GM12892 (cell line): ENCODE data around the gene CYCS.
"Not testable (repeated sequence)": the region's sequence is repeated elsewhere in the genome, so short reads cannot be mapped to it uniquely, and the experiment has no call there.

Experiments used
- DNase-seq: peaks from one replicate; pipeline ENCODE4 v3.0.0; 2011; ENCODE audit not compliant: insufficient read length
- FAIRE-seq: peaks from 2 replicates; lab custom pipeline; 2011; peaks lifted over from hg19 to GRCh38; lab: Jason Lieb, UNC
- POLR2A ChIP-seq: IDR thresholded peaks from 2 replicates; pipeline ENCODE4 v1.6.1; 2011; ENCODE audit warnings: low read depth, low read length, control low read depth
- POLR2AphosphoS5 ChIP-seq: IDR thresholded peaks from 2 replicates; pipeline ENCODE4 v1.6.1; 2011; ENCODE audit warnings: low read depth, low read length, control low read depth
- TAF1 ChIP-seq: IDR thresholded peaks from 2 replicates; pipeline ENCODE4 v1.6.1; 2011; ENCODE audit warnings: low read depth, mild to moderate bottlenecking, control low read depth, low read length, borderline replicate concordance

Gene CYCS

GRCh38 chr7:25117226-25118047 is 7.6 kb downstream of the CYCS start:
- DNase-seq (peak; percentile 29), FAIRE-seq (peak; percentile 80)
- no peak for TF ChIP-seq TAF1
- TF ChIP-seq POLR2AphosphoS5: peak; percentile 81
- TF ChIP-seq POLR2A: peak; percentile 61; the same call in 1 of the 2 replicates

GRCh38 chr7:25116621-25117020 is 8.4 kb downstream of the CYCS start:
- no peak for TF ChIP-seq TAF1
- TF ChIP-seq POLR2AphosphoS5: no peak
- no peak for TF ChIP-seq POLR2A
- DNase-seq (no peak), FAIRE-seq (no peak)

GRCh38 chr7:25110514-25110913 is 14.5 kb downstream of the CYCS start:
- not testable (repeated sequence) for FAIRE-seq, DNase-seq

- TF ChIP-seq TAF1 (no peak), POLR2A (no peak), POLR2AphosphoS5 (no peak)
- DNase-seq (no peak), FAIRE-seq (no peak)
These were observed 15.8 kb downstream of the CYCS start for GRCh38 chr7:25109276-25109675.

GRCh38 chr7:25105911-25106310 is 19.1 kb downstream of the CYCS start:
- no peak for FAIRE-seq
- DNase-seq: no peak
- TF ChIP-seq TAF1 (no peak), POLR2A (no peak), POLR2AphosphoS5 (no peak)

- TF ChIP-seq POLR2A (no peak), POLR2AphosphoS5 (no peak), TAF1 (no peak)
- DNase-seq (no peak), FAIRE-seq (no peak)
These were observed 21.3 kb downstream of the CYCS start for GRCh38 chr7:25103773-25104172.

- FAIRE-seq (no peak), DNase-seq (no peak)
- TF ChIP-seq POLR2A (no peak), TAF1 (no peak), POLR2AphosphoS5 (no peak)
These were observed 23.2 kb downstream of the CYCS start for GRCh38 chr7:25101817-25102216.

GRCh38 chr7:25098096-25099046 is 26.7 kb downstream of the CYCS start:
- no peak for TF ChIP-seq POLR2A
- no peak for TF ChIP-seq POLR2AphosphoS5
- no peak for TF ChIP-seq TAF1
- peak; percentile 92 for FAIRE-seq
- peak; percentile 42 for DNase-seq

- no peak for DNase-seq
- no peak for FAIRE-seq
- TF ChIP-seq POLR2AphosphoS5: no peak
- TF ChIP-seq POLR2A: no peak
- TF ChIP-seq TAF1: no peak
These were observed 29.3 kb downstream of the CYCS start for GRCh38 chr7:25095516-25096345.

GRCh38 chr7:25093268-25093826 is 31.7 kb downstream of the CYCS start:
- peak; percentile 53 for FAIRE-seq
- DNase-seq: peak; percentile 61
- no peak for TF ChIP-seq POLR2AphosphoS5
- TF ChIP-seq TAF1: no peak
- no peak for TF ChIP-seq POLR2A

- FAIRE-seq: no peak
- TF ChIP-seq POLR2A (no peak), TAF1 (no peak), POLR2AphosphoS5 (no peak)
- DNase-seq: no peak
These were observed 33.3 kb downstream of the CYCS start for GRCh38 chr7:25091779-25092178.
